ENCODE data around the gene MIAT.

DNA sequence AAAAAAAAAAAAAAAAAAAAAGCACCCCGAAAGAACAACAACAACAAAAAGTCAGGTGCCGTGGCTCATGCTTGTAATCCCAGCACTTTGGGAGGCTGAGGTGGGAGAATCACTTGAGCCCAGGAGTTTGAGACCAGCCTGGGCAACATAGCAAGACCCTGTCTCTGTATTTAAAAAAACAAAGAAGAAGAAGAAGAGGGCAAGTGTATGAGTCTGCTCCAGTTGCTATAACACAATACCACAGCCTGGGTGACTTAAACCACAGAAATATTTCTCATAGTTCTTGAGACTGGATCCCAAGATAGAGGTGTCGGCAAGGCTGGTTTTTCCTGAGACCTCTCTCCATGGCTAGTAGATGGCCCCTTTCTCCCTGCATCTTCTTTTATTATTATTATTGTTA, 23.2 kb upstream of the MIAT start:
- TF ChIP-seq ELF4 (IDR thresholded peaks at IDR 0.05) (no peak), BHLHE40 (IDR thresholded peaks at IDR 0.05; ENCODE audit: borderline replicate concordance) (no peak), SP1 (IDR thresholded peaks at IDR 0.05) (no peak), LEF1 (IDR thresholded peaks at IDR 0.05; ENCODE audit: borderline replicate concordance) (no peak)

Measured in HEK293T (cell line).